OCI-LY1 (cell line): ENCODE data around the gene FUBP1.
"Not testable (repeated sequence)": the region's sequence is repeated elsewhere in the genome, so short reads cannot be mapped to it uniquely, and the experiment has no call there.

Experiments used
- H2AFZ ChIP-seq: fragments of 200-600 bp; sonication (generic), shearing (Covaris generic); 2 replicates; pipeline ENCODE4 v1.6.0; 2014; ENCODE audit warnings: antibody characterized with exemption, mild to moderate bottlenecking, low read length
- H3F3A ChIP-seq: fragments of 200-600 bp; sonication (generic), shearing (Covaris generic); 2 replicates; pipeline ENCODE4 v1.6.0; 2014; ENCODE audit warnings: mild to moderate bottlenecking, antibody characterized with exemption, low read length, moderate library complexity; ENCODE audit not compliant: insufficient read depth
- H3K27ac ChIP-seq: fragments of 200-600 bp; sonication (generic); 2 replicates; pipeline ENCODE4 v1.5.1; 2014; ENCODE audit warnings: low read length, mixed run types, mild to moderate bottlenecking, low read depth; ENCODE audit not compliant: poor library complexity, severe bottlenecking
- H3K27me3 ChIP-seq: fragments of 200-600 bp; sonication (generic); 2 replicates; pipeline ENCODE4 v1.6.0; 2014; ENCODE audit warnings: antibody characterized with exemption, mild to moderate bottlenecking, low read length, moderate library complexity; ENCODE audit not compliant: insufficient read depth
- H3K36me3 ChIP-seq: fragments of 200-600 bp; sonication (generic); 2 replicates; pipeline ENCODE4 v1.6.1; 2014; ENCODE audit warnings: mild to moderate bottlenecking, antibody characterized with exemption, low read length, moderate library complexity, mixed read lengths; ENCODE audit not compliant: insufficient read depth
- H3K4me1 ChIP-seq: fragments of 200-600 bp; sonication (generic); 2 replicates; pipeline ENCODE4 v1.5.1; 2014; ENCODE audit warnings: mild to moderate bottlenecking, low read length, moderate library complexity; ENCODE audit not compliant: insufficient read depth, severe bottlenecking
- H3K4me2 ChIP-seq: fragments of 200-600 bp; sonication (generic), shearing (Covaris generic); 2 replicates; pipeline ENCODE4 v1.6.1; 2014; ENCODE audit warnings: low read length
- H3K4me3 ChIP-seq: fragments of 200-600 bp; sonication (generic); 2 replicates; pipeline ENCODE4 v1.5.1; 2014; ENCODE audit warnings: low read length, low read depth, mild to moderate bottlenecking, mixed read lengths; ENCODE audit not compliant: poor library complexity, severe bottlenecking
- H3K79me2 ChIP-seq: fragments of 200-600 bp; shearing (Covaris generic); 2 replicates; pipeline ENCODE4 v1.6.1; 2016; ENCODE audit warnings: mixed run types, low read length, mixed read lengths; ENCODE audit not compliant: insufficient read depth
- H3K9ac ChIP-seq: fragments of 200-600 bp; sonication (generic), shearing (Covaris generic); 2 replicates; pipeline ENCODE4 v1.6.1; 2014; ENCODE audit warnings: mild to moderate bottlenecking, low read length, mixed read lengths
- H3K9me2 ChIP-seq: fragments of 200-600 bp; sonication (generic), shearing (Covaris generic); 2 replicates; pipeline ENCODE4 v1.6.1; 2014; ENCODE audit warnings: low read depth, mild to moderate bottlenecking, low read length, mixed read lengths
- H3K9me3 ChIP-seq: fragments of 200-600 bp; shearing (Covaris generic); 2 replicates; pipeline ENCODE4 v1.6.1; 2014; ENCODE audit warnings: low read length, mixed read lengths
- H4K20me1 ChIP-seq: fragments of 200-600 bp; sonication (generic), shearing (Covaris generic); 2 replicates; pipeline ENCODE4 v1.6.0; 2016; ENCODE audit warnings: mild to moderate bottlenecking, low read length; ENCODE audit not compliant: insufficient read depth
- EZH2 ChIP-seq: fragments of 200-600 bp; sonication (generic), shearing (Covaris generic); IDR thresholded peaks from 2 replicates; pipeline ENCODE4 v1.8.0; 2017; ENCODE audit warnings: borderline replicate concordance, mixed run types, mild to moderate bottlenecking, antibody characterized with exemption, low read length, moderate library complexity, mixed read lengths
- TF ChIP-seq, protein P1 (sequence below): fragments of 200-600 bp; sonication (generic), shearing (Covaris generic); IDR thresholded peaks from 2 replicates; pipeline ENCODE4 v1.5.1; 2017; ENCODE audit warnings: mild to moderate bottlenecking, antibody characterized with exemption, low read length, moderate library complexity, mixed read lengths

FUBP1 gene, protein sequence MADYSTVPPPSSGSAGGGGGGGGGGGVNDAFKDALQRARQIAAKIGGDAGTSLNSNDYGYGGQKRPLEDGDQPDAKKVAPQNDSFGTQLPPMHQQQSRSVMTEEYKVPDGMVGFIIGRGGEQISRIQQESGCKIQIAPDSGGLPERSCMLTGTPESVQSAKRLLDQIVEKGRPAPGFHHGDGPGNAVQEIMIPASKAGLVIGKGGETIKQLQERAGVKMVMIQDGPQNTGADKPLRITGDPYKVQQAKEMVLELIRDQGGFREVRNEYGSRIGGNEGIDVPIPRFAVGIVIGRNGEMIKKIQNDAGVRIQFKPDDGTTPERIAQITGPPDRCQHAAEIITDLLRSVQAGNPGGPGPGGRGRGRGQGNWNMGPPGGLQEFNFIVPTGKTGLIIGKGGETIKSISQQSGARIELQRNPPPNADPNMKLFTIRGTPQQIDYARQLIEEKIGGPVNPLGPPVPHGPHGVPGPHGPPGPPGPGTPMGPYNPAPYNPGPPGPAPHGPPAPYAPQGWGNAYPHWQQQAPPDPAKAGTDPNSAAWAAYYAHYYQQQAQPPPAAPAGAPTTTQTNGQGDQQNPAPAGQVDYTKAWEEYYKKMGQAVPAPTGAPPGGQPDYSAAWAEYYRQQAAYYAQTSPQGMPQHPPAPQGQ

DNA sequence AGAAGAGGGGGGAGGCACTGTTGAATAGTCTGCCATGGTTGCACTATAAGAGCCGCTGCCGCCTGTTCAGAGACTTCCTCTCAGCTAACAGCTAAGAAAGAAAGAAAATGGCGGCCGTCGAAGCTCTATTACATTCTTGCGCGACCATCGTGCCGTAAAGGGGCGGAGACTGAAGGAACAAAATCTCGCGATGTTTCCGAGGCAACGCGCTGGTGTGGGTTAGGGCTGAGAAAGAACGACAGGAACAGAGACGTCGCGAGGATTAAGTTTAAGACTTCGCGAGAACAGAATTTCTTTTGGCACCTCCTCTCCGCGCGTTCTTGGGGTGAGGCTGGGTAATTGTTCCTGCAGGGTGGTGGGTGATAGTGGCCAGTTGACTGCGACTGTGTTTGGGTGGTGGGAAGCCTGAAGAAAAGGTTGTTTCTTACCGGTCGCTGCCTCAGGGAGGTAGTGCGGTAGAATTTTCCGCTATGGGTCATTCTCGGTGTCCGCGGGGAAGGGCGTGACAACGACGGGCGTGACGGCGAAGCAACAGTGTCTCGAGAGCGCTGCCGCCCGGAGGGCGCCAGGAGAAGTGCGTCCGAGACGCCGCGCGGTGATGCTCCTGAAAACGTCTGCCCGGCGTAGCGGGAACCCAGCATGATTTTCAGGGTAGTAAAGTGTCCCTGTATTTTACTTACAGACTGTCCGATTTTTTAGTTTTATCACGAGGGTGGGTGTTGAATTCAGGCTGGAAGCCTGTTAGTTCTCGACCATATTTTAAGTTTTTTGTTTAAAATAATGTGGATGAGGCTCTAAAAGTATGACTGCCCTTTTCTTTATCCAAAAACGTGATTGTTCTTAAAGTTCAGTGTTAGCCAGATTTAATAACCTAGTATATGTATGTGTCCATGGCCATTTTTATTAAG is at the start of gene FUBP1:
Gene FUBP1 (minus strand): TSS at position 104 of the 908 bp plus-strand sequence. CDS start 68 bp downstream, at position 36.
- Histone ChIP-seq H3K36me3 (peaks cover 51% of the 10 kb centered on the region), H3K79me2 (peaks cover 72% of the 10 kb centered on the region), H3K4me1 (peaks cover 48% of the 10 kb centered on the region)

DNA sequence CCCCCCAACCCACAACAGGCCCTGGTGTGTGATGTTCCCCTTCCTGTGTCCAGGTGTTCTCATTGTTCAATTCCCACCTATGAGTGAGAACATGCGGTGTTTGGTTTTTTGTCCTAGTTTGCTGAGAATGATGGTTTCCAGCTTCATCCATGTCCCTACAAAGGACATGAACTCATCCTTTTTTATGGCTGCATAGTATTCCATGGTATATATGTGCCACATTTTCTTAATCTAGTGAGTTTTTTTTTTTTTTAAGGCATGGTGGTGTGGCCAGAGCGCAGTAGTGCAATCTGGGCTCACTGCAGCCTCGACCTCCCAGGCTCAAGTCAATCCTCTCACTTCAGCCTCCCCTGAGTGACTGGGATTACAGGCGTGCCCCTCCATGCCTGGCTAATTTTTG is 42.3 kb upstream of the FUBP1 start:
- not testable (repeated sequence) for H3K4me3 ChIP-seq, H3K4me1 ChIP-seq, H3K36me3 ChIP-seq, H3K79me2 ChIP-seq, H3K9ac ChIP-seq, H3K9me3 ChIP-seq, H4K20me1 ChIP-seq, H2AFZ ChIP-seq, H3K27me3 ChIP-seq, H3K4me2 ChIP-seq, H3K27ac ChIP-seq, H3F3A ChIP-seq, H3K9me2 ChIP-seq

More for the DNA sequence above, at the start of gene FUBP1:
- TF ChIP-seq, protein P1, sequence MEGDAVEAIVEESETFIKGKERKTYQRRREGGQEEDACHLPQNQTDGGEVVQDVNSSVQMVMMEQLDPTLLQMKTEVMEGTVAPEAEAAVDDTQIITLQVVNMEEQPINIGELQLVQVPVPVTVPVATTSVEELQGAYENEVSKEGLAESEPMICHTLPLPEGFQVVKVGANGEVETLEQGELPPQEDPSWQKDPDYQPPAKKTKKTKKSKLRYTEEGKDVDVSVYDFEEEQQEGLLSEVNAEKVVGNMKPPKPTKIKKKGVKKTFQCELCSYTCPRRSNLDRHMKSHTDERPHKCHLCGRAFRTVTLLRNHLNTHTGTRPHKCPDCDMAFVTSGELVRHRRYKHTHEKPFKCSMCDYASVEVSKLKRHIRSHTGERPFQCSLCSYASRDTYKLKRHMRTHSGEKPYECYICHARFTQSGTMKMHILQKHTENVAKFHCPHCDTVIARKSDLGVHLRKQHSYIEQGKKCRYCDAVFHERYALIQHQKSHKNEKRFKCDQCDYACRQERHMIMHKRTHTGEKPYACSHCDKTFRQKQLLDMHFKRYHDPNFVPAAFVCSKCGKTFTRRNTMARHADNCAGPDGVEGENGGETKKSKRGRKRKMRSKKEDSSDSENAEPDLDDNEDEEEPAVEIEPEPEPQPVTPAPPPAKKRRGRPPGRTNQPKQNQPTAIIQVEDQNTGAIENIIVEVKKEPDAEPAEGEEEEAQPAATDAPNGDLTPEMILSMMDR: peak; percentile 73
- no peak for TF ChIP-seq EZH2
- H3K9ac ChIP-seq: peak within 1 kb of the TSS; percentile 93
- H4K20me1 ChIP-seq: 0 out of 2 replicates have a peak, but pooled peaks cover 5% of the 10 kb centered on the region
- H2AFZ ChIP-seq: no peak within 1 kb of the TSS
- H3K4me3 ChIP-seq: peak within 1 kb of the TSS; percentile 82
- peak within 1 kb of the TSS; percentile 93 for H3K27ac ChIP-seq
- H3K9me3 ChIP-seq: no peaks in the 10 kb centered on the region
- no peaks in the 10 kb centered on the region for H3F3A ChIP-seq
- H3K27me3 ChIP-seq: no peaks in the 10 kb centered on the region
- no peaks in the 10 kb centered on the region for H3K9me2 ChIP-seq
- H3K4me2 ChIP-seq: peak within 1 kb of the TSS; percentile 92

DNA sequence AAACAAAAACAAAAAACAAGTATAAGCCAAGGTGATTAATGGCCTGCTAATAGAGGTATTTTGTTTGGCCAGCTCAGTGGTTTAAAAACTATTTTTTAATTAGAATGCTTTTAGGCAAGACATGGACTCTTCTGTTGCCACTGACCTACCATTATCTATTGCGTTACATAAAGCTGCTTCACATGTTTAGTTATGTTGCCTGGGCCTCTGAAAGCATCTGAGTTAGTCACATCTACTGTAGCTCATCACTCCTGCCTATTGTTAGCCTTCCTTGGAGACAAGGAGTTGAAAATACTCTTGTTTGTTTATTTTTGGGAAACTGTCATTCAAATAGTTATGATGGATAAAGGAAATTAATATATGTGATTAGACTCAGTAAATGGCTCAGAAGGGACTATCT is 40.2 kb upstream of the FUBP1 start:
- Histone ChIP-seq H3K27me3 (no peaks in the 10 kb centered on the region), H2AFZ (no peak overlapping the region)
- no peak for TF ChIP-seq EZH2
- TF ChIP-seq, protein P1: no peak

More for the DNA sequence above, 40.2 kb upstream of the FUBP1 start:
- H3K27ac ChIP-seq: no peak overlapping the region
- no peaks in the 10 kb centered on the region for H3K9me2 ChIP-seq
- no peaks in the 10 kb centered on the region for H3K79me2 ChIP-seq
- H4K20me1 ChIP-seq: no peaks in the 10 kb centered on the region
- H3K36me3 ChIP-seq: peaks cover 17% of the 10 kb centered on the region
- no peaks in the 10 kb centered on the region; the same call in 1 of the 2 replicates for H3F3A ChIP-seq
- no peaks in the 10 kb centered on the region for H3K4me1 ChIP-seq
- H3K4me2 ChIP-seq: no peak overlapping the region
- no peaks in the 10 kb centered on the region for H3K9me3 ChIP-seq
- H3K4me3 ChIP-seq: no peak overlapping the region
- no peak overlapping the region for H3K9ac ChIP-seq
